AG08395 (cell line): ENCODE measurements around the gene SYT1.

Experiments
- DNase-seq: peaks from one replicate; pipeline ENCODE4 v3.0.0; 2012; ENCODE audit warnings: mixed read lengths, low spot score

SYT1 gene

GRCh38 chr12:79296871-79297270, 432.3 kb downstream of the SYT1 start:
- DNase-seq = no peak

- no peak for DNase-seq
Measured at GRCh38 chr12:79298506-79298905, 433.9 kb downstream of the SYT1 start.

- no peak for DNase-seq
Measured at GRCh38 chr12:79299447-79300198, 435.0 kb downstream of the SYT1 start.

GRCh38 chr12:79300199-79300568, 435.6 kb downstream of the SYT1 start:
- DNase-seq = no peak

GRCh38 chr12:79301181-79301580, 436.6 kb downstream of the SYT1 start:
- no peak for DNase-seq

- DNase-seq = no peak
Measured at GRCh38 chr12:79302162-79302814, 437.7 kb downstream of the SYT1 start.

GRCh38 chr12:79307340-79307739, 442.8 kb downstream of the SYT1 start:
- DNase-seq = no peak

- DNase-seq = no peak
Measured at GRCh38 chr12:79309039-79309438, 444.5 kb downstream of the SYT1 start.

GRCh38 chr12:79317179-79317847, 452.7 kb downstream of the SYT1 start:
- no peak for DNase-seq

- DNase-seq = no peak
Measured at GRCh38 chr12:79322905-79323304, 458.3 kb downstream of the SYT1 start.

- no peak for DNase-seq
Measured at GRCh38 chr12:79324571-79324970, 460.0 kb downstream of the SYT1 start.

GRCh38 chr12:79326222-79326621, 461.6 kb downstream of the SYT1 start:
- no peak for DNase-seq

- DNase-seq = no peak
Measured at GRCh38 chr12:79326663-79327062, 462.1 kb downstream of the SYT1 start.

GRCh38 chr12:79327465-79327864, 462.9 kb downstream of the SYT1 start:
- DNase-seq = no peak

GRCh38 chr12:79329933-79330332, 465.4 kb downstream of the SYT1 start:
- peak; percentile 7 for DNase-seq

GRCh38 chr12:79331870-79332269, 467.3 kb downstream of the SYT1 start:
- no peak for DNase-seq

GRCh38 chr12:79333144-79333543, 468.6 kb downstream of the SYT1 start:
- DNase-seq = no peak

- no peak for DNase-seq
Measured at GRCh38 chr12:79337662-79338290, 473.2 kb downstream of the SYT1 start.

- DNase-seq = peak; percentile 48
Measured at GRCh38 chr12:79344855-79345847, 480.6 kb downstream of the SYT1 start.

GRCh38 chr12:79347866-79348265, 483.3 kb downstream of the SYT1 start:
- DNase-seq = no peak

- DNase-seq = no peak
Measured at GRCh38 chr12:79351251-79351650, 486.7 kb downstream of the SYT1 start.

GRCh38 chr12:79356216-79356615, 491.6 kb downstream of the SYT1 start:
- DNase-seq = no peak
